ENCODE measurements around the gene PKN3. TPM values are rescaled to one million over a fixed set of nuclear protein-coding genes. Genes with fewer than 3 reads are reported as not detected.

PKN3 gene
- total RNA-seq, 2 donors from 2014 or later = 10.7 to 14.0 TPM

- Mint-ChIP-seq H3K27ac (peak overlapping the region; percentile 88 to 97), H3K9me3 (no peaks in the 10 kb centered on the region), H3K36me3 (peaks cover 5 to 16% of the 10 kb centered on the region in 2 donors)
- no peak for ATAC-seq
- no peak for DNase-seq (ENCODE audit: low spot score in 2 of 2)
Measured at GRCh38 chr9:128723352-128723865, 21.1 kb downstream of the PKN3 start.

GRCh38 chr9:128723866-128724743, 21.8 kb downstream of the PKN3 start, which contains the start of gene ZDHHC12:
Gene ZDHHC12, minus strand, starts transcription at chr9:128724127. Its CDS starts 34 bp downstream, at chr9:128724093.
- DNase-seq (ENCODE audit: low spot score in 2 of 2) = peak; percentile 99
- H3K36me3 Mint-ChIP-seq = peaks cover 5 to 16% of the 10 kb centered on the region in 2 donors

GRCh38 chr9:128724744-128725211, 22.5 kb downstream of the PKN3 start:
- H3K9me3 Mint-ChIP-seq = no peaks in the 10 kb centered on the region
- H3K27ac Mint-ChIP-seq = peak overlapping the region; percentile 88 to 93
- H3K36me3 Mint-ChIP-seq = peaks cover 5 to 16% of the 10 kb centered on the region in 2 donors
- ATAC-seq (peak; percentile 32 to 60), DNase-seq (ENCODE audit: low spot score in 2 of 2) (peak; percentile 50 to 77)

More at GRCh38 chr9:128723866-128724743, 21.8 kb downstream of the PKN3 start, which contains the start of gene ZDHHC12:
- H3K9me3 Mint-ChIP-seq = no peaks in the 10 kb centered on the region
- H3K27ac Mint-ChIP-seq = peak within 1 kb of the TSS; percentile 88 to 97
- peak; percentile 96 to 99 for ATAC-seq

GRCh38 chr9:128727640-128728248, 25.4 kb downstream of the PKN3 start:
- no peaks in the 10 kb centered on the region for H3K9me3 Mint-ChIP-seq
- DNase-seq (ENCODE audit: low spot score in 2 of 2) (no peak), ATAC-seq (no peak)
- peak overlapping the region in 1 of 2 donors; percentile 56 for H3K27ac Mint-ChIP-seq
- H3K36me3 Mint-ChIP-seq = peaks cover 5 to 16% of the 10 kb centered on the region in 2 donors

GRCh38 chr9:128728298-128728697, 26.0 kb downstream of the PKN3 start:
- Mint-ChIP-seq H3K27ac (peak overlapping the region; percentile 11 to 68), H3K9me3 (no peaks in the 10 kb centered on the region), H3K36me3 (peaks cover 4 to 16% of the 10 kb centered on the region in 2 donors)
- DNase-seq (ENCODE audit: low spot score in 2 of 2) (no peak), ATAC-seq (no peak)

- peak overlapping the region; percentile 36 to 44 for H3K27ac Mint-ChIP-seq
- DNase-seq (ENCODE audit: low spot score in 2 of 2) = no peak
- H3K9me3 Mint-ChIP-seq = no peaks in the 10 kb centered on the region
- ATAC-seq = no peak
- peaks cover 0 to 8% of the 10 kb centered on the region in 2 donors for H3K36me3 Mint-ChIP-seq
Measured at GRCh38 chr9:128729302-128729701, 27.0 kb downstream of the PKN3 start.

GRCh38 chr9:128729766-128730517, 27.6 kb downstream of the PKN3 start:
- Mint-ChIP-seq H3K27ac (peak overlapping the region in 1 of 2 donors; percentile 36), H3K9me3 (no peaks in the 10 kb centered on the region), H3K36me3 (peaks cover 0 to 2% of the 10 kb centered on the region in 2 donors)
- ATAC-seq (no peak), DNase-seq (ENCODE audit: low spot score in 2 of 2) (no peak)

- H3K36me3 Mint-ChIP-seq = no peaks in the 10 kb centered on the region
- no peaks in the 10 kb centered on the region for H3K9me3 Mint-ChIP-seq
- DNase-seq (ENCODE audit: low spot score in 2 of 2) (no peak), ATAC-seq (no peak)
- H3K27ac Mint-ChIP-seq = no peak overlapping the region
Measured at GRCh38 chr9:128731093-128731492, 28.8 kb downstream of the PKN3 start.

- Mint-ChIP-seq H3K36me3 (no peaks in the 10 kb centered on the region), H3K9me3 (no peaks in the 10 kb centered on the region), H3K27ac (peak overlapping the region in 1 of 2 donors; percentile 72)
- DNase-seq (ENCODE audit: low spot score in 2 of 2) (no peak), ATAC-seq (no peak)
Measured at GRCh38 chr9:128731691-128732090, 29.4 kb downstream of the PKN3 start.

- ATAC-seq = no peak
- DNase-seq (ENCODE audit: low spot score in 2 of 2) = no peak
- no peak overlapping the region for H3K27ac Mint-ChIP-seq
- H3K36me3 Mint-ChIP-seq = no peaks in the 10 kb centered on the region
- no peaks in the 10 kb centered on the region for H3K9me3 Mint-ChIP-seq
Measured at GRCh38 chr9:128732576-128732975, 30.3 kb downstream of the PKN3 start.

- Mint-ChIP-seq H3K27ac (peak overlapping the region in 1 of 2 donors; percentile 72), H3K36me3 (no peaks in the 10 kb centered on the region), H3K9me3 (no peaks in the 10 kb centered on the region)
- peak; percentile 18 to 49 for ATAC-seq
- DNase-seq (ENCODE audit: low spot score in 2 of 2) = no peak
Measured at GRCh38 chr9:128733256-128733655, 31.0 kb downstream of the PKN3 start.

- no peaks in the 10 kb centered on the region for H3K9me3 Mint-ChIP-seq
- H3K36me3 Mint-ChIP-seq = no peaks in the 10 kb centered on the region
- ATAC-seq (no peak), DNase-seq (ENCODE audit: low spot score in 2 of 2) (no peak)
- peak overlapping the region in 1 of 2 donors; percentile 43 for H3K27ac Mint-ChIP-seq
Measured at GRCh38 chr9:128735373-128735772, 33.1 kb downstream of the PKN3 start.

GRCh38 chr9:128742401-128742800, 40.1 kb downstream of the PKN3 start:
- no peak for DNase-seq (ENCODE audit: low spot score in 2 of 2)
- ATAC-seq = no peak
- Mint-ChIP-seq H3K9me3 (no peaks in the 10 kb centered on the region), H3K27ac (no peak overlapping the region), H3K36me3 (no peaks in the 10 kb centered on the region)

GRCh38 chr9:128743421-128743820, 41.1 kb downstream of the PKN3 start:
- H3K27ac Mint-ChIP-seq = peak overlapping the region in 1 of 2 donors; percentile 75
- no peaks in the 10 kb centered on the region for H3K9me3 Mint-ChIP-seq
- H3K36me3 Mint-ChIP-seq = no peaks in the 10 kb centered on the region
- DNase-seq (ENCODE audit: low spot score in 2 of 2) = no peak
- no peak for ATAC-seq

- ATAC-seq = no peak
- Mint-ChIP-seq H3K27ac (peak overlapping the region in 1 of 2 donors; percentile 44), H3K9me3 (no peaks in the 10 kb centered on the region), H3K36me3 (no peaks in the 10 kb centered on the region)
- DNase-seq (ENCODE audit: low spot score in 2 of 2) = no peak
Measured at GRCh38 chr9:128747241-128747640, 44.9 kb downstream of the PKN3 start.

GRCh38 chr9:128750926-128751595, 48.8 kb downstream of the PKN3 start:
- ATAC-seq = no peak
- no peak for DNase-seq (ENCODE audit: low spot score in 2 of 2)
- no peak overlapping the region for H3K27ac Mint-ChIP-seq
- H3K9me3 Mint-ChIP-seq = no peaks in the 10 kb centered on the region
- H3K36me3 Mint-ChIP-seq = no peaks in the 10 kb centered on the region

Measured in activated naive CD4-positive, alpha-beta T cell treated with anti-CD3 and anti-CD28 coated beads, Interleukin-2, amount 50 U/mL, for 72 hours (primary cell).